Measurements from ENCODE around the gene CSNK2A3.
"Not testable (repeated sequence)": the region's sequence is repeated elsewhere in the genome, so short reads cannot be mapped to it uniquely, and the experiment has no call there.

- TF ChIP-seq CTCF (conservative IDR thresholded peaks at IDR 0.05; ENCODE audit: low read length); EZH2phosphoT487 (IDR thresholded peaks at IDR 0.05; ENCODE audit: borderline replicate concordance): not testable (repeated sequence)
Measured at GRCh38 chr11:11352878-11353277, at the start of gene CSNK2A3.

All from Loucy (cell line).